ENCODE data around the gene PCK2.

Gene PCK2

GRCh38 chr14:24098229-24098926 lies 4.3 kb downstream of the PCK2 start:
- Histone ChIP-seq H3K27ac (no peak overlapping the region), H3K4me1 (ENCODE audit: control insufficient read depth in 1 of 2, insufficient read depth in 1 of 2, low read depth in 1 of 2, low read length in 1 of 2) (peaks cover 19 to 20% of the 10 kb centered on the region in 2 experiments), H3K27me3 (peaks cover 49% of the 10 kb centered on the region), H3K36me3 (no peaks in the 10 kb centered on the region), H3K9me3 (no peaks in the 10 kb centered on the region), H3K4me3 (ENCODE audit: low read depth in 1 of 2, low read length in 1 of 2) (no peak overlapping the region)
- no peak for TF ChIP-seq CTCF (IDR thresholded peaks at IDR 0.05)

GRCh38 chr14:24098927-24099813 lies 5.1 kb downstream of the PCK2 start:
- Histone ChIP-seq H3K9me3 (no peaks in the 10 kb centered on the region), H3K36me3 (no peaks in the 10 kb centered on the region), H3K27me3 (peaks cover 47% of the 10 kb centered on the region), H3K27ac (no peak overlapping the region), H3K4me1 (ENCODE audit: control insufficient read depth in 1 of 2, insufficient read depth in 1 of 2, low read depth in 1 of 2, low read length in 1 of 2) (peaks cover 14 to 15% of the 10 kb centered on the region in 2 experiments), H3K4me3 (ENCODE audit: low read depth in 1 of 2, low read length in 1 of 2) (no peak overlapping the region)
- no peak for TF ChIP-seq CTCF (IDR thresholded peaks at IDR 0.05)

GRCh38 chr14:24100197-24100981 lies 6.3 kb downstream of the PCK2 start:
- Histone ChIP-seq H3K4me1 (ENCODE audit: control insufficient read depth in 1 of 2, insufficient read depth in 1 of 2, low read depth in 1 of 2, low read length in 1 of 2) (peaks cover 6 to 8% of the 10 kb centered on the region in 2 experiments), H3K36me3 (no peaks in the 10 kb centered on the region), H3K27ac (no peak overlapping the region), H3K27me3 (peaks cover 38% of the 10 kb centered on the region), H3K9me3 (no peaks in the 10 kb centered on the region), H3K4me3 (ENCODE audit: low read depth in 1 of 2, low read length in 1 of 2) (no peak overlapping the region)
- no peak for TF ChIP-seq CTCF (IDR thresholded peaks at IDR 0.05)

- TF ChIP-seq CTCF (IDR thresholded peaks at IDR 0.05): no peak
- peaks cover 33% of the 10 kb centered on the region for H3K27me3 ChIP-seq
- H3K27ac ChIP-seq: no peak overlapping the region
- H3K4me3 ChIP-seq (ENCODE audit: low read depth in 1 of 2, low read length in 1 of 2): no peak overlapping the region
- peaks cover 6 to 8% of the 10 kb centered on the region in 2 experiments for H3K4me1 ChIP-seq (ENCODE audit: control insufficient read depth in 1 of 2, insufficient read depth in 1 of 2, low read depth in 1 of 2, low read length in 1 of 2)
- no peaks in the 10 kb centered on the region for H3K9me3 ChIP-seq
- H3K36me3 ChIP-seq: no peaks in the 10 kb centered on the region
Measured at GRCh38 chr14:24100982-24101494, 6.9 kb downstream of the PCK2 start.

- H3K27ac ChIP-seq: no peak overlapping the region
- no peak overlapping the region for H3K4me3 ChIP-seq (ENCODE audit: low read depth in 1 of 2, low read length in 1 of 2)
- TF ChIP-seq CTCF (IDR thresholded peaks at IDR 0.05): no peak
- H3K4me1 ChIP-seq (ENCODE audit: control insufficient read depth in 1 of 2, insufficient read depth in 1 of 2, low read depth in 1 of 2, low read length in 1 of 2): peaks cover 6 to 8% of the 10 kb centered on the region in 2 experiments
- no peaks in the 10 kb centered on the region for H3K36me3 ChIP-seq
- no peaks in the 10 kb centered on the region for H3K9me3 ChIP-seq
- H3K27me3 ChIP-seq: peaks cover 20% of the 10 kb centered on the region
Measured at GRCh38 chr14:24102357-24103048, 8.4 kb downstream of the PCK2 start.

Measured in neutrophil (primary cell).